A172 (cell line): Measurements from ENCODE around the gene MDM2. TPM values are rescaled to one million over a fixed set of nuclear protein-coding genes. Genes with fewer than 3 reads are reported as not detected.

Source experiments
- total RNA-seq: library from RNA; depleted of rRNA; stranded (reverse); fragments of >200 nt; shearing (Covaris generic); gene quantifications from 2 replicates; pipeline ENCODE4 v1.2.3, GENCODE V29; 2014; rRNA removed

MDM2 gene
- total RNA-seq, 1 experiment from 2014 or later: 97.5 TPM

Other genes with a start within 250 kb of the MDM2 start
- 366 and 414 TPM in 2 replicates for gene RAP1B, start 197.3 kb upstream of the MDM2 start, total RNA-seq
- gene NUP107, start 121.2 kb upstream of the MDM2 start, total RNA-seq: 62.9 and 98.5 TPM in 2 replicates
- 1.8 and 2.7 TPM in 2 replicates for gene SLC35E3, start 62.0 kb upstream of the MDM2 start, total RNA-seq
- gene CPM, start 125.0 kb downstream of the MDM2 start, total RNA-seq: 0.24 TPM in 1 of 2 replicates, not detected in the other